Suppressor macrophage treated with lipopolysaccharide for 1 hour (primary cell): Measurements from ENCODE around the gene PPDPF.
"Not testable (repeated sequence)": the region's sequence is repeated elsewhere in the genome, so short reads cannot be mapped to it uniquely, and the experiment has no call there.

Experiments
- DNase-seq, 3 donors: peaks; one replicate each; pipeline ENCODE4 v3.0.0-alpha.2; 2020 to 2022

The PPDPF gene, protein sequence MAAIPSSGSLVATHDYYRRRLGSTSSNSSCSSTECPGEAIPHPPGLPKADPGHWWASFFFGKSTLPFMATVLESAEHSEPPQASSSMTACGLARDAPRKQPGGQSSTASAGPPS

GRCh38 chr20:63520504-63520933 is at the start of gene PPDPF:
Gene PPDPF (plus strand): TSS chr20:63520765. CDS start chr20:63521309, 544 bp downstream.
- DNase-seq, result peak; percentile 84 to 97 (median 93)

DNA sequence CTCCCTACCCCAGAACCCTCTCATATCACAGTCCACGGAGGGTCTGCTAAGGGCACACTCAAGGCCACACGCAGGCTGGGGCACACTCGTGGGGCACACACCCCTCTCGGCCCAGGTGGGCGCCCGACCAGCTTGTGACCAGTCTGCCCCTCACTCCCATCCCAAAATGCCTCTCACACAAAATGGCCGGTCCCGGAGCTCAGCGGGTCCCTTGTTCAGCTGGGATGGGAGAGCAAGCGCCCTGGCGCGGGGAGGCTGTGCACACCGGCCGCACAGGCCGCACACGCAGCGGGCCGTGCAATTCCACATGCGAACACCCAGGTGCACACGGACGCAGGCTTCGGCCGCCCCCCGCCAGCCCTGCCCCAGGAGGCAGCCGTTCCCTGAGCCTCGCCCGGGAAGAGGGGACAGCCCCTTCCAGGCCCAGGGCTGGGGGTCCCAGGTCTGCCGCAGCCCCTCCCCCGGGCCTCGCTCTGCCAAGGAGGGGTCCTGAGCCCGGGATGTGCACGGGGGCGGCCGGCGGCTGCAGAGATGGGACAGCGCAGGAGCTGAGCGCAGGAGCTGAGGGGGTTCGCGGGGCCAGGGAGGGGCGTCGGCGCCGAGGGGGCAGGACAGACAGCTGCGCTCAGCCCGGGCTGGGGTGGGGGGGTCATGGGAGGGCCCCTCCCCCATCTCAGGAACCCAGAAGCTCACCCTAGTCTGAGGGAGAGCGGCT is 49.4 kb upstream of the PPDPF start:
- DNase-seq, result no peak

GRCh38 chr20:63471717-63471980 is 48.9 kb upstream of the PPDPF start:
- no peak for DNase-seq

- DNase-seq, result no peak
Measured at GRCh38 chr20:63471981-63472831, 48.4 kb upstream of the PPDPF start, which contains the start of gene KCNQ2. Gene KCNQ2 (minus strand): TSS chr20:63472655. CDS start chr20:63472463, 192 bp downstream.

GRCh38 chr20:63472862-63473390 is 47.6 kb upstream of the PPDPF start:
- no peak for DNase-seq

DNA sequence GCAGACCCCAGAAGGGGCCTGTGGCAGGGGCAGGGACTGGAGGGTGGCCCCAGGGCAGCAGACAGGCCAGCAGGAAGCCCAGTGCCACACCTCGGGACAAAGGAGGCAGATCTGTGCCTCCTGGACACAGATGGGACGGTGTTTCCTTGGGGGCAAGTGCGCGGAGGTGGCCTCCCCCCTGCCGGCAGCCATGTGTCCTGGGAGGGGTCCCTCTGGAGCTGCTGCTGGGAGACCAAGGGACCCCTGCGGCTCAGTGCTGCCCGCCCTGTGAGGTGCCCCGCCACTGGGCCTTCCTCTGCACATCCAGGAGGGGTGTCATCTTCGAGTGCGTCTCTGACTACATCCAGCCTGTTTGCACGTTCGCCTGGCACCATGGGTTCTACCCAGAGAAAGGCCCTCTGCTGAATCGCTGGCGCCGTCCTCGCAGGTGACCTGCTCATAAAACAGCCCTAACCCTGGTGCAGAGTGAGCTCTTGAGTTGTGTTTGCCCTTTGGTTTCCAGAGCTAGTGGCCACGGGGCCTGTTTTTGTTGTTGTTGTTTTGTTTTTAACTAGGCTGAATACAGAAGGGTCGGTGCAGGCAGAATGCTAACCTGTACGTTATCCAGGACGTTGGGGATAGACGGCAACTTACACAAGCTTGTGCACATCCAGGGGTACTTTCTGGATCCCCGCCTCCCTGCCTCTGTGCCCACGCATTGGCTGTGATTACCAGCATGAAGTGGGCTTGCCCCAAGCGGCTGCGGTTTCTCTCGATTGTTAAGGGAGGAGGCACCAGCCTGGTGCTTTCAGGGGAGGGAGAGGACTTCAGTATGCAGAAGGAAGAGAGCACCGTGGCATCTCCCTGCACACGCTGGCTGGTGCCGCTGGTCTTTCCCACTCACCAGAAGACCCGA is 46.8 kb upstream of the PPDPF start:
- peak in 2 of 3 donors; percentile 20 to 45 for DNase-seq

DNA sequence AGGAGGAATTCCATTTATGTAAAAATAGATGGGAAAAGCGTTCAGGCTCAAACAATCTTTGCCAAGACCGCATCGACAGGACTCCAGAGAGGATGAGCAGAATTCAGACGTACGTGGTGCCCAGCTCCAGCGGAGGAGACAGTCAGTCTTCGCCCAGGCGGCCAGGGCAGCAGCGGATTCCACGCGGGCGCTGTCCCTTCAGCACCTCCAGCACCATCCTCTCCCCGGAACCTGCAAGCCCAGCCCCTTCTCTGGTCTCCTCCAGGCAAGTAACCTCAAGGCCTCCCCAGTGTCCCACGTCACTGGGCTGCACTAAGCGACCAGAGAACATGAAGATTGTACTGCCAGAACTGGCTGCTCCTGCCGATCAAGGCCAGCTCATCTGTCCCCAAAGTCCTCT is 45.4 kb upstream of the PPDPF start:
- DNase-seq, result no peak

GRCh38 chr20:63477061-63477616 is 43.4 kb upstream of the PPDPF start:
- no peak for DNase-seq

DNA sequence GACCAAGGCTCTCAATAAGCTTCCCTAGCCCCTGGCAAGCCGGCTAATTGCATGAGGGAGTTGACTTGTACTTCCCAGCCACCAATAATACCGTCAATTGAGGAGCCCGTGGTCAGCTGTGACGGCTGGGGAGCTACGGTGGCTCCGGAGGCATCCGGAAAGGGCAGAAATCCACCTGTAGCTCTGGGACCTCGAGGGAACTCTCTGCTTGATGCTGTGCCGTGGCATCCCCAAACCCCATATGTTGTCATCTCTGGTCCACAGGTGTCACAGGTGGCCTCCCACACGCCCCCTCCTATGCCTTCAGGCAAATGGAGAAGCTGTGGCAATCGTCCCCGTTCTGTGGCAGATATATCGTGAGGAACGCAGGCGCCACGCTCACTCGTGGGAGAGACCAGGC is 42.6 kb upstream of the PPDPF start:
- DNase-seq, result no peak

- no peak for DNase-seq
Measured at GRCh38 chr20:63478346-63479302, 41.9 kb upstream of the PPDPF start.

GRCh38 chr20:63479695-63480419 is 40.7 kb upstream of the PPDPF start:
- not testable (repeated sequence) for DNase-seq

- no peak for DNase-seq
Measured at GRCh38 chr20:63481503-63481902, 39.1 kb upstream of the PPDPF start.

GRCh38 chr20:63482021-63482587 is 38.5 kb upstream of the PPDPF start:
- DNase-seq, result no peak

DNA sequence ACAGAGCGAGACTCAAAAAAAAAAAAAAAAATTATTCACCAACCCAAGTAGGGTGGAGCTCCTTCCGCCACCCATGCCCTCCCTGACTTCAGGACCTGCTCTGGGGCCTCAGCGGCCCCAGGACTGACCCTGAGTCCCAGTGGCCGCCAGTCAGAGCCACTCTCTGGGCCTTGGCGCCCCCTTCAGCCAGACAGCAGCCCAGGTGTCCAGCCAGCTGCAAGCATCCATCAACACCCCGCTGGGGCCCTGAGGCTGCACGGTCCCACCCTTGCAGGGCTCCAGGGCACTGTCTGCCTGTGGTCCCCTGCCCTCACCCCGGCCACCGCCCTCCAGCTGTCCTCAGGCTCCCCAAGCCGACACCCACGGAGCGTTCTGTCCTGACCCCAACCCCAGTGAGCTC is 36.7 kb upstream of the PPDPF start:
- DNase-seq, result peak in 2 of 3 donors; percentile 14 to 43

DNA sequence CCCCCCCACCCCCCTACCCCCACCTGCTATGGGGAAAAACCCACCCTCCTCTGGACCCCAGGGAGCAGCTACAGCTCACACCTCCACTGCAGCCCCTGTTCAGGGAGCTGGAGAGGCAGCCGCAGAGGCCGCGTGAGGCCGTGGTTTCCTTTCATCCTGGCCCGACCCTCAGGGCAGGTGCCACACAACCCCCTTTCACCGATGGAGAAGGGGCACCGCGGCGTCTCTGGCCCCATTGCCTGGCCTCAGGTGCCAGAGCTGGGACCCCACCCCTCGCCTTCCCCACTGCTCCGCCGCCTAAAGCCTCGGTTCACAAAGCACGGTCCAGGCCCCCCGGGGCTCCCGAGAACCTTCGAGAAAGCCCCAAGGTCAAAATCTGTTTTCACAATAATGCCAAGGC is 36.3 kb upstream of the PPDPF start:
- DNase-seq, result no peak

- no peak for DNase-seq
Measured at GRCh38 chr20:63484651-63485403, 35.7 kb upstream of the PPDPF start.

- no peak for DNase-seq
Measured at GRCh38 chr20:63486300-63486855, 34.2 kb upstream of the PPDPF start.

GRCh38 chr20:63487116-63487764 is 33.3 kb upstream of the PPDPF start:
- no peak for DNase-seq
